KOPT-K1 (cell line): Measurements from ENCODE around the gene TEAD3.
"Not testable (repeated sequence)": the region's sequence is repeated elsewhere in the genome, so short reads cannot be mapped to it uniquely, and the experiment has no call there.

Experiments
- H3K27ac ChIP-seq: fragments of 200-600 bp; sonication (generic); 2 replicates; pipeline ENCODE4 v1.5.1; 2016; ENCODE audit warnings: antibody characterized with exemption, mild to moderate bottlenecking, low read depth, low read length; ENCODE audit not compliant: poor library complexity, severe bottlenecking
- H3K36me3 ChIP-seq: fragments of 200-600 bp; sonication (generic); 2 replicates; pipeline ENCODE4 v1.5.1; 2017; ENCODE audit warnings: antibody characterized with exemption, mild to moderate bottlenecking, low read length, moderate library complexity; ENCODE audit not compliant: insufficient read depth
- H3K9me3 ChIP-seq: fragments of 200-600 bp; sonication (generic); 2 replicates; pipeline ENCODE4 v1.5.1; 2017; ENCODE audit warnings: antibody characterized with exemption, low read length, mild to moderate bottlenecking; ENCODE audit not compliant: insufficient read depth, poor library complexity, severe bottlenecking

TEAD3 gene

DNA sequence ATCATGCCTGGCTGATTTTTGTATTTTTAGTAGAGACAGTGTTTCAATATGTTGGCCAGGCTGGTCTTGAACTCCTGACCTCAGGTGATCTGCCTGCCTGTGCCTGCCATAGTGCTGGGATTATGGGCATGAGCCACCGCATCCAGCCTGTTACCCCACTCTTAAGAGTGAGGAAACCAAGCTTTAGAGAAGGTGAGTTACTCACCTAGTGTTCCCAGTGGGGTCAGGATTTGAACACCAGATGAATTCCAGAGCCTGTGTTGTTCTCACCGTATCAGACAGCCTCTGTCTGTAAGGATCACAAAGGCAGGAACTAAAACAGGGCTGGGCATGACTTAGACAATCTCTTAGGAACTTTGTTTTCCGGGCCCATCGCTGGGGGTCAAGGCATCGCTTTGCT, 54.2 kb downstream of the TEAD3 start:
- H3K36me3 ChIP-seq = no peaks in the 10 kb centered on the region
- no peak overlapping the region for H3K27ac ChIP-seq
- H3K9me3 ChIP-seq = no peaks in the 10 kb centered on the region

DNA sequence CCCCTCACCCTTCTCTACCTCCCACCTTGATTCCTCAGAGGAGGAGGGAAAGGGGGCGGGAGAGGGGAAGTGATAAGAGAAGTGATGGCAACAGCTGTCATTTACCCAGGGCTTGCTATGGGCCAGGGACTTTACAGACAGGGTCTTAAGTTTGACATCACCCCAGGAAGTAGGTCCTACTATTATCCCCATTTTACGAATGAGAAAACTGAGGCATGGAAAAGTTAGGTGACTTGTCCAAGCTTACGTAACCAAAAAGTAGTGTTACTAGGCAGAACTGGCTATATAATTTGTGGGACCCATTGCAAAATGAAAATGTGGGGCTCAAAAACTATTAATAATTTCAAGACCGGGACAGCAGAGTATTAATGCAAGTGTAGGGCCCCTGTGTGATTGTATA, 55.2 kb downstream of the TEAD3 start:
- Histone ChIP-seq H3K9me3 (no peaks in the 10 kb centered on the region), H3K27ac (no peak overlapping the region), H3K36me3 (no peaks in the 10 kb centered on the region)

DNA sequence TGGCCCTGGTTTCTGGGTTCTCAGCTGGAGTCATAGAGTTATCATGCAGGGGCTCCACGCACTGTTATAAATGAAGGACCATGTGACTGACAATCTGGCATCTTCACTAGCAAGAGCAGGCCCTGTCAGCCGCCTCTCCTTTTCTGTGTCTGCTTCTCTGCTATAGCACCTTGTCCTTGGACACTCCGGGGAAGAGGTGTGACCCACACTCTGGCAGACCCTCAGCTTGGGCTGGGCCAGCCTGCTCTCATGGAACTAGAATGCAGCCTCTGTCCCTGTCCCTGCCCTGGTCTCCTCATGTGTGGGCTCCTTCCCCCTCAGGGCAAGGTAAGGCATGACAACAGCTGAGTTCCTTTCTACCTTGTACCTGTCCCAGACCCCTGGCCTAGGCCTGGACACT, 55.7 kb downstream of the TEAD3 start:
- no peak overlapping the region for H3K27ac ChIP-seq
- no peaks in the 10 kb centered on the region for H3K9me3 ChIP-seq
- no peaks in the 10 kb centered on the region for H3K36me3 ChIP-seq

DNA sequence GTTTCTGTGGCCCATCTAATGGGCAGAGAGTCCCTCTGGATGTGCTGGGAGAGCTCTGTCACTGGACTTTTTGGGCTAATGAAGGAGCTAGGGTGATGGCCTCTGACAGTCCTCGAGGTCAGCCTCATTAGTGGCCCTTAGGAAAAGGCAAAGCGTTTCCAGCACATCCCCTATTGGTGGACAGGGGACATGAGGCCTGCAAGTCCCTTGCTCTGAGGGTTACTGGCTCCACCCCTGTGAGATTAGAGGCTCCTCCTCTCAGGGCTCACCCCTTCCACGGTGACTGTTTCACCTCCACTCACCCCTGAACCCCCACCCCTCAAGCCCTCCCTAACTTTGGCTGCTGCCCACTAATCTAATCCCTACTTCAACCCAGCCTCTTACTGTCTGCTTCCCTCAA, 57.6 kb downstream of the TEAD3 start:
- Histone ChIP-seq H3K36me3 (no peaks in the 10 kb centered on the region), H3K27ac (no peak overlapping the region), H3K9me3 (no peaks in the 10 kb centered on the region)

DNA sequence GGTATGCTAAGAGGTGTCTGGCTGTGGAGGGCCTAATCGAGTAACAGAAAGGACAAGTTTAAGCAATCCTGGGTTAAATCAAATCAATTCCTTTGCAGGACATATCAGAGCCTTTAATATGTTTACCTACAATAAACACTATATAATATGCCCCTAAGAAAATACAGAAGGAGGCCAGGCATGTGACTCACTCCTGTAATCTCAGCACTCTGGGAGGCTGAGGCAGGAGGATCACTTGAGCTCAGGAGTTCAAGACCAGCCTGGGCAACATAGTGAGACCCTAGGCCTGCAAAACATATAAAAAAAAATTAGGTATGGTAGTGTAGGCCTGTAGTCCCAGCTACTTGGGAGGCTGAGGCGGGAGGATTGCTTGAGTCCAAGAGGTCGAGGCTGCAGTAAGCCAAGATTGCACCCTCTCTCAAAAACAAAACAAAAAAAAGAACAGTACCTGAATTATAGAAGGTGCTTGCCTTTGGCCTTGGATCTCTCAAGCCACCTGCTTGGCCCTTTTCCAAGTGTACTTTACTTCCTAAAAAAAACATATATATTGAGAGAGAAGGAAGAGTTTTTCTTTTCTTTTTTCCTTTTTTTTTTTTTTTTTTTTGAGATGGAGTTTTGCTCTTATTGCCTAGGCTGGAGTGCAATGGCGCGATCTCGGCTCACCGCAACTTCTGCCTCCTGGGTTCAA, 58.4 kb downstream of the TEAD3 start:
- not testable (repeated sequence) for H3K9me3 ChIP-seq, H3K27ac ChIP-seq, H3K36me3 ChIP-seq

DNA sequence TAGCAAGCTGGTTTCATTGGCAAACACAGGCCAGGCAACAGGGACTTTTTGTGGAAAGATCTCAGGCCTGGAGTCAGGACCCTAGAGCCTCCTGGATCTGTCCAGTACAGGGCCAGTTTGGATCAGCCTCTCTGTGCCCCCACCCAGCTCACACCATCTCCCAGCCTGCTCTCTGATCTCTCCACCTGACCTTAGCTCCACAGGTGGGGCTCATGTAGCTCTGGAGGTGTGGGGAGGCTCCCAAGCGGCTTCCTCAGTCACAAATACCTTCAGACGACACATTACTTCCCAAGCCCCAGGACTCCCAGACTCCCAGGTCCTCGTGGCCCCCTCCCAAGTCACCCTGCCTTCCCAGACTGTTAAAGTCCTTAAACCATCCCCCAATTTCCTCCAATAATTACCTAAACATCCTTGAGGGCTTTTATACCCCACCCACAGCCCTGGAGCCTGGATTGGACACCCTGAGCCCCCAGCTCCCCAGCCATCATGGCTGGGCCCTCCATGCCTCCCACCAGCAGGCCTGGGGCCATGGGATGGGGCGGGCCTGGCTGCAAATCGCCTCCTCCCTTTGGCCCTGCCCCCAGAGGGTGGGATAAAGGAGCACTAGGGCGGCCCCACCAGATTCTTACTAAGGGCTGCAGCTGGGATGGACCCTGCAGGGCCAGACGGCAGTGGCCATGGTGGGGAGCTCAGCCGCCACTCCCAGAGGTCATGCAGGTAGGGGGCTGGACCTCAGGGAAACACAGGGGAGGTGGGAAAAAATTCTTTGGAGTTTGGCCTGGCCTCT, 60.6 kb downstream of the TEAD3 start:
- no peak overlapping the region for H3K27ac ChIP-seq
- no peaks in the 10 kb centered on the region for H3K9me3 ChIP-seq
- H3K36me3 ChIP-seq = no peaks in the 10 kb centered on the region

DNA sequence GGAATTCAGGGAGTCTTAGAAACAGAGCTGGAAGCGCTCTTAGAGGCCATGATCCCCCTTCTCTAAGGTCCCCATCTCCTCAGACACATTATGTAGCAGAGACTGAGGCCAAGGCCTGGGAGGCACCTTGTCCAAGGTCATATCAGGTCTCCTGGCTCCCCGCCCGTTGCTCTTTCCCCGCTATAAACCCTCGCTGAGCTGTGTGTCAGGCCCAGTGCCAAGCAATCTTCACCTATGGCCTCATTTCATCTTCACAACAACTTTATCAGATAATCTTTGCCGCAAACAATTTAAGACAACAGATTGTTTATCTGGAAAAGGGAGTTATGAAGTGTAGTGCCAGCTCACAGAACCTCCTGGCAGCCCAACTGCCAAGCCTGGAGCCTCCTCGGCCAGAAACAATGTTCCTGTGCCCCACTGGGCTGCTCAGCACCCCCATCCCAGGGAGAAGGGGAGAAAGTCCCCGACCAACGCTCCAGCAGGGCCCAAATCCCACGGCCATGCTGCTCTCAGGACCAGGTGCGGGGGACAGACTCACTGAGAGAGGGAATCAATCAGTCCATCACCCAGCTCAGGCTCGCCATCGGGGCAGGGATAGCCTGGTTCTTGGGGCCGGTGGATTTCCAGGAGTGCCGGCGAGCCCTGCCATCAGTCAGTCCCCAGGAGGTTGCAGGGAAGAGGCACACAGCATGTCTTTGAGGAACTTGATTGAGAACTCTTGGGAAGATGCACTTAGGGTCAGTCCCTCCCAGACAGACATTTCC, 61.6 kb downstream of the TEAD3 start:
- Histone ChIP-seq H3K9me3 (peaks cover 2% of the 10 kb centered on the region), H3K27ac (no peak overlapping the region), H3K36me3 (no peaks in the 10 kb centered on the region)

DNA sequence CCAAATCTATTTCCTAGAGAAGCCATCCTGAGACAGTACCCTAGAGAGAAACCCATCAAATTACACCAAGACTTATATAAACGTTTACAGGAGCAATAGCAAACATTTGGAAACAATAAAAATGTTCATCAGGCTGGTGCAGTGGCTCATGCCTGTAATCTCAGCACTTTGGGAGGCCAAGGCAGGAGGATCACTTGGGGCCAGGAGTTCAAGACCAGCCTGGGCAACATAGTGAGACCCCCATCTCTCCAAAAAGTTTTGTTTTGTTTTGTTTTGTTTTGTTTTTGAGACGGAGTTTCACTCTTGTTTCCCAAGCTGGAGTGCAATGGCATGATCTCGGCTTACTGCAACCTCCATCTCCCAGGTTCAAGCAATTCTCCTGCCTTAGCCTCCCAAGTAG, 64.2 kb downstream of the TEAD3 start:
- not testable (repeated sequence) for H3K27ac ChIP-seq, H3K36me3 ChIP-seq
- H3K9me3 ChIP-seq = peaks cover 23% of the 10 kb centered on the region

DNA sequence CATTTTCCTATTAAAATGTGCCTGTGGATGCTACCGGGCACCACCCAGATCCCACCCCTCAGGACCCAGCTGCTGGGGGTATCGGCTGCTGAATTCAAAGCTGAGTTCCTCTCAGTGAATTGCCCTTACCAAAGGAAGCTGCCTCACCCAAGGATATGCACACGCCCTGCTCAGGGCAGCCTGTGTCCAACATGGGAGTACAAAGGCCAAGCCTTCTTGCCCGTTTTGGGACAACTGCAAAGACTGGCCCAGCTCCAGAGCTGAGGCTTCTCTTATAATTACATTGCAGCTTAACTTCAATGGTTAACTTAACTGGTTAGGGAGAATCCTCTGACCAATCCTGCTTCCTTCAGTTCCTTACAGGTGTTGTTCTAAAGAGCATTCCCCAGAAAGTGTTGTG, 64.6 kb downstream of the TEAD3 start:
- H3K36me3 ChIP-seq = no peaks in the 10 kb centered on the region
- no peak overlapping the region for H3K27ac ChIP-seq
- H3K9me3 ChIP-seq = peaks cover 23% of the 10 kb centered on the region

DNA sequence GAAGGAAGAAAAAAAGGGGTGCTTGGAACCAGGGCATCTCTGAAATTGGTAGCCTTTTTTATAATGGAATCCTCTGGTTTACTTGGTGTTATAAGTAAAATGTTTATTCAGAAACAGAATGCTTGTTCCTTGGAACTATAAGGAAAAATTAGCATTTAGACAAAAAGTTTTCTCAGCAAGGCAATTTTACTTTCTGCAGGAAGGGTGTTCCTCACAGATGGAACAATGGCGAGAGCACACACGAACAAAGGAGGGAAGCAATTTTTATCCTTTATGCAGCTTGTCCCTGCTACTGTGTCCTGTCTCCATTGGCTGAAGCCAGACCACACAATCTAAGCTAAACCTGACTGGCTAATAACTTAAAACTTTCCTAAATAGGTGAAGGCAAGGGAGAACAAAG, 67.4 kb downstream of the TEAD3 start:
- no peak overlapping the region for H3K27ac ChIP-seq
- H3K36me3 ChIP-seq = peaks cover 4% of the 10 kb centered on the region; the same call in 1 of the 2 replicates

DNA sequence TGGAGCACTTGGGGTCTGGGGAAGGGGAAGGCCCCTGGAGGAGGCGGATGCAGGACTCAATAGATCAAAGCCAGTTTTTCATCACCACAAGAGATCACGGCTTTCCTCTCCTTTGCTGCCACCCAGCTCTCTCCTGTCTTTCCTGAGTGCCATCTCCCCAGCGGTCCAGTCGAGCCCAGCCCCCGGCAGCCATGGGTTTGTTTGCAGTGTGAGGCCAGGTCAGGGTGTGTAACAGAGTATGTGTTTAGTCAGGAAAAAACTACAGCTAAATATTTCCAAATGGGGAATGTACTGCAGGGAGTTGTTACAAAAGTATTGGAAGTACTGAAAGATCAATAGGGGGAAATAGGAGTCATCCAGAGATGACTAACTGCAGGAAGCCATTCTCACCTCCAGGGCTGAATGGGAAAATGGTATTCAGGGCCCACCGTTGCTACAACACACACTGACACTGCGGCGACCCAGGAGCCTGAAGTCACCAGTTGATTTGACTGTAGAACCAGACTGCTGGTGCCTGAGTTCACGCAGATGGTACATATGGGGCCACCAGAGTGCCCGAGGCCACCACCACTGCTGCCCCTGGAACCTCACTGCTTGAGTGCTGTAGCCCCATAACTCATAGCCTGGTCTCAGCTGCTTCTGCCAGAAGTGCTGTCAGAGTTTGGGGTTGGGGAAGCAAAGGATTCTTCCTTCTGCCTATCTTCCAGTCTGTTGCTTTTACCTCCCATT, 68.3 kb downstream of the TEAD3 start:
- Histone ChIP-seq H3K27ac (no peak overlapping the region), H3K9me3 (peaks cover 23% of the 10 kb centered on the region), H3K36me3 (peaks cover 5% of the 10 kb centered on the region; the same call in 1 of the 2 replicates)

More for the DNA sequence above, 67.4 kb downstream of the TEAD3 start:
- H3K9me3 ChIP-seq = peaks cover 23% of the 10 kb centered on the region

DNA sequence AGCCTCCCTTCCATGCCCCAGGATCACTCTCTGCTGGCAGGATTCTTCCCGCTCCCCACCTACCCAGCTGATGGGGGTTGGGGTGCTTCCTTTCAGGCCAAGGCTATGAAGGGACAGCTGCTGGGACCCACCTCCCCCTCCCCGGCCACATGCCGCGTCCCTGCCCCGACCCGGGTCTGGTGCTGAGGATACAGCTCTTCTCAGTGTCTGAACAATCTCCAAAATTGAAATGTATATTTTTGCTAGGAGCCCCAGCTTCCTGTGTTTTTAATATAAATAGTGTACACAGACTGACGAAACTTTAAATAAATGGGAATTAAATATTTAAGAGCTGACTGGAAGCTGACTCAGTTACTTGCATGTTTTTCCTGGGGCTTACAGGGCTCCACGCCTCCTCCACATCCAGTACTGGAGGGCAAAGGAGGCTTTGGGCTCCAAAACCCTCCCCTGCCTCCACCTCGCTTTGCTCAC, 69.0 kb downstream of the TEAD3 start:
- Histone ChIP-seq H3K36me3 (peaks cover 5% of the 10 kb centered on the region; the same call in 1 of the 2 replicates), H3K27ac (no peak overlapping the region), H3K9me3 (peaks cover 23% of the 10 kb centered on the region)

DNA sequence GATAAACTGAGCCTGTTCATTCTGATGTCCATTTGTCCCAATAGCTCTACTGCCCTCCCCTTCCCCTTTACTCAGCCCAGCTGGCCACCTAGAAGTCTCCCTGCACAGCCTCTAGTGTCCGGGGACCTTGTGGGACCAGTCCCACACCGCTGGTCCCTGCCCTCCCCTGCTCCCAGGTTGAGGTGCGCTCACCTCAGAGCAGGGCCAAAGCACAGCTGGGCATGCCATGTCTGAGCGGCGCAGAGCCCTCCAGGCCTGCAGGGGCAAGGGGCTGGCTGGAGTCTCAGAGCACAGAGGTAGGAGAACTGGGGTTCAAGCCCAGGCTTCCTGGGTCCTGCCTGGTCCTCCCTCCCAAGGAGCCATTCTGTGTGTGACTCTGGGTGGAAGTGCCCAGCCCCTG, 69.4 kb downstream of the TEAD3 start:
- H3K27ac ChIP-seq = no peak overlapping the region
- H3K36me3 ChIP-seq = peaks cover 5% of the 10 kb centered on the region; the same call in 1 of the 2 replicates
- H3K9me3 ChIP-seq = peaks cover 23% of the 10 kb centered on the region

DNA sequence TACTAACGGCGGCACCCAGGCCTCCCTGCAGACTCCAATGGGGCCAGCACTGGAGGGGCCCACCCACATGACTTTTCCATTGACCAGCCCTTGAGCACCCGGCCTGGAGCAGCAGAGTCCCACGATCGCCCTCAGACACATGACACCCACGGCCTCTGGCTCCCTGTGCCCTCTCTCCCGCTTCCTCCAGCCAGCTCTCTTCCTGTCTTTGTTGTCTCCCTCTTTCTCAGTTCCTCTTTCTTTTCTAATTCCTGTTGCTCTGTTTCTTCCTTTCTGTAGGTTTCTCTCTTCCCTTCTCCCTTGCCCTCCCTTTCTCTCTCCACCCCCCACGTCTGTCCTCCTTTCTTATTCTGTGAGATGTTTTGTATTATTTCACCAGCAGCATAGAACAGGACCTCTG, 70.8 kb downstream of the TEAD3 start:
- Histone ChIP-seq H3K27ac (no peak overlapping the region), H3K9me3 (peaks cover 23% of the 10 kb centered on the region), H3K36me3 (peaks cover 13% of the 10 kb centered on the region; the same call in 1 of the 2 replicates)
